8988T (cell line): ENCODE data around the gene HOXB4.

Experiments used
- DNase-seq: peaks from one replicate; pipeline ENCODE4 v3.0.0; 2011

HOXB4 gene

DNA sequence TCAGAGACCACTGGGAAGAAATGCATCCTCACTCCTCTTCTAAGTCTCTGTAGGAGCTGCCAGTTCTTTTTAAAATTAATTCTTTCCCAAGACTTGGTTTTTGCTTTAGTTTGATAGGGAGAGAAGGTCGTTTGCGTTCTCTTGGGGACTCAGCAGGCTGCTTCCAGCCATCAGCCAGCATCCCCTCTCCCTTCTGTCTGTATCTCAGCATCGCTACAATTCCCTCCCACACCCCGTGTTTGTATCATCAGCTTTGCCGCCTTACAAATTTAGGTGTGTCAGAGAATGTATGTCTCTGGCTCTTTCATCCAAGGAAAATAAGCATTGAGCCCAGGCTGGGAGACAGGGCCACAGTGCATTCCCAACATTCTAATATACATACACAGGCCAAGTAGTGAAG, 21.2 kb upstream of the HOXB4 start:
- no peak for DNase-seq

DNA sequence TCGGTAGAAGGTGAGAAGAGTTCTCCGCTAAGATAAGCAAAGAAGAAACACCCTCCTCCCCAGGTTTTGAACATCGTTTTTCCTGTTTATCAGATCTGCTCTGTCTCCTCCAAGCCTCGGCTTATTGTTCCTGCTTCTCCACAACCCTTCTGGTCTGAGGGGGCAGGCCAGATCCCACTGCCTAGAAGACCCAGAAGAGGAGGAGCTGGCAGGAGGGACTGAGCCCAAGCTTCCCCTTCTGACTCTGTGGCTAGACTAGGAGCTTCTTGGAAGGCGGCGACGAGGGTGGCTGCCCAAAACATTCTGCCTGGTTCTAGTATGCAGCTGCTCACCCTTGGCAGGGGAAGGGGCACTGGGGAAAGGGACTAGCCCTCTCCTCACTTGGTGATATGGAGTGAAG, 20.6 kb upstream of the HOXB4 start:
- DNase-seq: no peak

DNA sequence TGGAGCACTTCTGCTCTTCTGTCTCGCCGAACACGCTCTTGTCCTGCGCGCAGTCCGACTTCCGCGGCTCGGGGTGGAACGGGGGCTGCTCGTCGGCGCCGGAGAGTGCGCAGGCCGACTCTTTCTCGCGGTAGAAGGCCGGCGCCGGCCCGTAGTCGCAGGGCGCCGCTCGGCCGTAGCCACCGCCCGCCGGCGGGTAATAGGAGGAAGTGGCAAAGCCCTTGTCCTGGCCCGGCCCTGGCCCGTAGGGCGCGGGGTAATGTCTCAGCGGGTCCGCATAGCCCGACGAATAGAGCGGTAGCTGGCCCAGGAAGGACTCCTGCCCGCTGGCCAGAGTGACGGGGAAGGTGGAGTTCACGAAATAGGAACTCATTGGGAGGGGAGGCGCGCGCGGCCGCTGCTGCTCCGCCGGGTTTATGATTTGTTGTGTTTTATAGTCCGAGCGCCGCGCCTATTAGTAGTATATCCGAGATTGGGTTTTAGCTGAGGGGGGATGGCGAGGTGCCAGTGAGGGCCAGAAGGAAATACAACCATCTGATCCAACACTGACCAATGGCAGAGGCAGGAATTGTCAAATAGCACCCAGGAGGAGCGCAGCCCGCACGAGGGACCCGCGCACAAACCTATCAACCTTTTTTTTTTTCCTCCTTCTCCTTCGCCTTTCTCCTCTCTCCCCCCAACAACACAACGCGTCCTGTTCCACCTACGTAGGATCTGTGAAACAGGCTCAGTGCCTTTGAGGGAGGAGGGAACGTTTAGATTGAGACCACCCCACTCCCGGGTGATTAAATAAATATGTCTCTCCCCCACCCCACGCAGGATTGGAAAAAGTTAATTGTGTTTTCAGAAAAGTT, 19.9 kb upstream of the HOXB4 start:
- DNase-seq: peak; percentile 88

DNA sequence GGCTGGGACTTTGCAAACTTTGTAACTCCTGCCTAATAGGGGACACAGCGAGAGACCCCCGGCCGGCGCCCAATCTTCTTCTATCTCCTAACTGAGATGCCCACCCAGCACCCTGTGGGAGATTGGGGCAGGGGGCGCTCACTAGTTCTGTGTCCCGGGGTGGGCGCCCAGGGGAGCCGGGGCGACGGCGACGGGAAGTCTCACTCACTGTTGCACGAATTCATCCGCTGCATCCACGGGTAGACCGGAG, 19.3 kb upstream of the HOXB4 start:
- DNase-seq: no peak

DNA sequence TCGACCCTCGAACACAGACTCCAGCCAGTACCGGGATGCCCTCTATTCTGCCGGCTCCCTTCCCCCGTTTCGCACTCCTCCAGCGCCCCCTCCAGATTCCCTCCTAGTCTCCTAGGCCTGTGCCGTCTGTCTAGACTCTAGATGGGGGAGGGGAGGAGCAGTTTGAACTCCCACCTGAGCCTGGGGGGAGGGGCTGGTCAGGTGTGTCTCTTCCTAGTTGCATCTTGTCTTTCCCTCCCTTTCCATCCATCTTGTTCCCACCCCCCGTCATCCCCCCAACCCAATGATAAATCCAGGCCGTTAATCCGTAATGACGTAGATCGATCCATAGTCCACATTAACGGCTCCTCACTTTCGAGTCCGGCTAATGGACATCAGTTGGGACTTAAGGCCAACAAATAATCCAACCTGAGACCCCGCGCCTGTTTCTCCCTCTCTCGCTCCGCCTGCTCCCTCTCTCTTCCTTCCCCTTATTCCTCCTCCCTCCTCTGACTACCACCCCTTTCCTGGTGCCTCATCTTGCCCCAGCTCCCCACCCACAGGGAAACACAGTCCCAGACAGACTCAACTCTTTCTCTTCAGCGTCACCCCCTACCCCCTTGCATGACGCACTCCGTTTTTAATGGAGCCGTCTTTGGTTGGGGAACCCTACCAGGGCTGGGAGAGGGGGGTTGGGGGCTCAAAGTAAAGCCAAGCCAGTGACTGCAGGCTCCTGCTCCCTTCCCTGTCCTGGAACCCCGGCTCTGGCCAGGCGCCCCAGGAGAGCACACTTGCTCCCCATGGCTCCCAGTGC, 18.8 kb upstream of the HOXB4 start:
- DNase-seq: no peak

DNA sequence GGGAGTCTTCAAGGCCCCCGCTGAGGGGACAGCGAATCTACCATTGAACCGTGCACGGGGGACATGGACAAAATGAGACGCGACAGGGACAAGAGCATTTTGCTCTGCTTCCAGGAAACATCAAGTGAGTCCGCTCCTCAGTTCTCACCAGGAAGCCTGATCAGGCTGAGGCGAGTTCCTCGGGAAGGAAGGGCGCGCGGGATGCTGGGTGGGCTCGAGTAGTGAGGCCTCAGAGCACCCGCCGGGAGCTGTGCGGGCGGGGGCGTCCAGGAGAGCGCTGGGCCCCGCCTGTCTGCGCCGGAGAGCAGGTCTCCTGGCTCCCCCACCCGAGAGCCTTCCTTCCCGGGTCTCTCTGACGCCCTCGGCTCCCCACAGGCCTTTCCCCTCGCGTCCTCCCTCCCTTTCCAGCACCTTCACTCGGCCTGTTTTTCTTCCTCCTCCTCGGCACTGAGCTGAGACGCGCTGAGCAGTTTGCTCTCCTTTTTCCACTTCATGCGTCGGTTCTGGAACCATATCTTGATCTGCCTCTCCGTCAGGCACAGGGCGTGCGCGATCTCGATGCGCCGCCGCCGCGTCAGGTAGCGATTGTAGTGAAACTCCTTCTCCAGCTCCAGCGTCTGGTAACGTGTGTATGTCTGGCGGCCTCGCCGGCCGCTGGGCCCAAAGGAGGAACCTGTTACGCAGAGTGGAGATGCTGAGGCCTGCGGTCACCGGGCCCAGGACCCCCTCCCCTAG, 18.0 kb upstream of the HOXB4 start:
- DNase-seq: no peak

DNA sequence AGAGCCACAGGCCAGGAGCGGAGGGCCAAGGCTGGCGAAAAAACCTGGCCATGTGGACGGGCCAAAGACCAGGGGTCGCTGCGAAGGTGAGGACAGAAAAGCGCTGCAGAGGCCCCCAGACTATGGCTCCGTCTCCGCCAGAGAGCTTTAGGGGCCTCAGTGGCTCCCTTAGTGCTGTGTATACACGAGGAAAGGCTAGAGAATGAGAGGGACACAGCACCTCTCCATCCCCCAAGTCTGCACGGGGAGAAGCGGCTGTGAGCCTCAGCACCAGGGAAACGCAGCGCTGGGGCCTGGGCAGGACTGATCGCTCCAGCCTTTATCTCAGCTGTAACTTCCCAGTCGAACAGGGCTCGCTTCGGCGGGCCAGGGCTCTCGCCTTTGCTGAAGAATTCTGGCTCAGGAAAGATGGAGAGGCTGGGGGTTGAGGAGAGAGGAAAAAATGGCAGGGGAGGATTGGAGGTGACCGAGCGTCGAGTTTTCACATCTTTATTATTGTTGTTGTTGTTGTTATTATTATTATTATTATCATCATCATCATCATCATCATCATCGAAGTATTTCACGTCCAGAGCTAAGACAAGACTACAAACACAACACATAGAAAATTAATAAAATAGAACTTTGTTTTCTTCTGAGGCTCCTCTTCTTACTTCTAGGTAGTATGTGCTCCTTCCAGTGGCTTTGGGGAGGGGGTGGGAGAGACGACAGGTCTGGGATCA, 17.3 kb upstream of the HOXB4 start:
- no peak for DNase-seq

DNA sequence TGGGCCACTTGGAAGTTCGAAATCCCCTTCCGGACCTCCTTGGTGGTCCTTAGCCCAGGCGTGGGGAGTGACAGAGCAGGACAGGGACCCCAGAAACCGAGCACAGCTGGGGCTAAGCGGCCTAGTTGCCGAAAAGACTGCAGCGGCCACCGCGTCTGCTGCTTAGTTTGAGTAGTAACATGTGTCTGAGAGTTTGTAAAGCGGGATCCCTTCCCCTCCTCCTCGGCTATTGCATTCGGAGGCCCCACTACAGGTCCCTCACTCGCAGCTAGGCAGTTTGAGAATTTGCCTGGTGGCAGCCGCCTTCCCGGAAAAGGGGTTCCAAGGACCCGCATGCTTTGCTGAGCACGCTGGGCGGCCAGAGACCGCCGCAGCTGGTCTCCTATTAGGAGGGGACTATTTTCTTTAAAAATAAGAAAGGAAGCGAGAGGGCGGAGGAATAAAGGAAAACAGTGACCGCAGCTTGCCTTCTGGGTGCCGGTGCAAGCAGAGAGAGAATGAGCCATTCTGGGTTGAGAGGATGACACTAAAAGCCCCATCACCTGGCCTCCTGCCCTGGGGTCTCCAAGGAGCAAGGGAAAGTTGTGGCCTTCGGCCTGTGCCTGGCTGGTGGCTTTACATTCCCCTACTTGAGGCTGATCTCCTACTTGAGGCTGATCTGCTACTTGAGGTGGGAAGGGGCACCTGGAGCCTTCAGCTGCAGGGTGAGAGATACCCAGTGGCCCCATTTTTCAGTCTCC, 16.6 kb upstream of the HOXB4 start:
- DNase-seq: no peak

DNA sequence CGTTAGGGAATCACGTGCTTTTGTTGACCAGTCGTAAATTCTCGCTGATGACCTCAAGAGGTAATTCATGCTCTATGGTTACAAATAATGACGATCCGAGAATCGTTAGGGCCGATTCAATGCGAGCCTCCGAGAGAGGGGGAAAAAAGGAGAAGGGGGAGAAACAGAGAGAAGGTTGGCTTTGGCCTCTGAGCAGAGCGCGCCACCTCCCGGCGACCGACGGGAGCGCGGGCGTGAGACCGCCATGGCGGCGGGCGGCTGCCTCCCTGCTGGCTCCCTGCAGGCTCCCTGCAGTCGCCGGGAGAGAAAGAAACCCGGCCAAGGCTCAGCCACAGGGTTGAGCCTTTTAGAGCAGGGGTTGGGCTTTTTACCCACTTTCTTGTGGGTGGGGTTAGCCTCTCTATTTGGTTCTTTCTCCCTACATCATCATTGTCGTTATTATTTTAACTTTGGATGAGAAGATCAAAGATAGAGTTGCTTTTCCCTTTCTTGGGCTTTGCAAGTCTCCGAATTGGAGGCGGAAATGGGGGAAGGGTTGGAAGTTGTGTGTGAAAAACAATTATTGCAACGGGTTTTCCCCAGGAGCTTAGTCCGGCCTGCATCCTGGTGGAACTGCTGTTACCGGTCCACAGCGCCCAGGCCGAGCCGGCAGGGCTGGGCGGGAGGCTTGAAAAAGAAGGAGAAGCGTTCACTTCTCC, 15.8 kb upstream of the HOXB4 start:
- DNase-seq: peak; percentile 100

DNA sequence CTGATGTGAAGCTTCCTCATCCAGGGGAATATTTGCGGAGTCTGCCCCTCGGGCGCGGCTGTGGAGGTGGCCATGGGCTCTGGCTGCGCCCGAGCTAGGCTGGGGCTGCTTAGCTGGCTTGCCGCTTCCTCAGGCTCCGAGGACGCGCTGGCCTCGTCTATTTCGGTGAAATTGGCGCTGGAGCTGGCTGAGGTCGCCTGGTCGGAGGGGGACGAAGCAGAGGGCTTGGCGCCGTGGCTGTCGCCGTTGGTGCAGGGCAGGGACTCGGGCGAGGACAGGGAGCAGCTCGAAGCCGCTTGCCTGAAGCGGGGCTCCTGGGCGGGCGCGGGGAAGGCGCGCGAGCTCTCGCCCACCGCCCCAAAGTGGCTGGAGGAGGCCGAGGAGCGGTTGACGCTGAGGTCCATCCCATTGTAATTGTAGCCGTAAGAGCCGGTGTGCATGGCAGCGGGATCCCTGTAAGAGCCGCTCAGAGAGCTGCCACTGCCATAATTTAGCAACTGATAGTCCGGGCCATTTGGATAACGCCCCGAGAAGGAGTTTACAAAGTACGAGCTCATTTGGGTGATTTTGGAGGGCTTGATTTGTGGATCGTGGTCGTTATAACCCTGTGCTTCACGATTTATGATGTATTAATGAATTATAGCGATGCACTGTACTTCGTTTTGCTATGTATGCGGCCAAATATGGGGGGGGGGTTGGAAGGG, 15.1 kb upstream of the HOXB4 start, which contains the start of gene HOXB5:
Gene HOXB5, minus strand, starts transcription at position 654 of the 704 bp plus-strand sequence. Its CDS starts 97 bp downstream, at position 557.
- DNase-seq: no peak

DNA sequence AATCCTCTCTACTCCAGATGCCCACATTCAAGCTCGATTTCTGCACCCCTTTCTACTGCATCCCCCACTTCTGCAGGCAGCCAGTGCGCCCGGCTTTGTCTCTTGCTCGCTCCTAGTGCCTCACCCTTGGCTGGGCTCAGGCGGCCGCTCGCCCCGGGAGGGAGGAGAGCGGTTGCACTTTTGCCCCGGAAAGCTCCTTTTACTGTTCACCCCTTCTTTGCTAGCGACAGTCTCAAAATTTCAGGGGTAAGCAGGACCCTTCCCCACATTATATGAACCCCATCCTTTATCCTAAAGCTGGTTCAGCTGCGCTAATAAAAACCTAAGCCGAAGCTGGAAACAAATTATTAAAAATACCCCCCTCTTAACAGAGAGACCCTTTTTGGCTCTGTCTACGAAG, 14.4 kb upstream of the HOXB4 start:
- no peak for DNase-seq

DNA sequence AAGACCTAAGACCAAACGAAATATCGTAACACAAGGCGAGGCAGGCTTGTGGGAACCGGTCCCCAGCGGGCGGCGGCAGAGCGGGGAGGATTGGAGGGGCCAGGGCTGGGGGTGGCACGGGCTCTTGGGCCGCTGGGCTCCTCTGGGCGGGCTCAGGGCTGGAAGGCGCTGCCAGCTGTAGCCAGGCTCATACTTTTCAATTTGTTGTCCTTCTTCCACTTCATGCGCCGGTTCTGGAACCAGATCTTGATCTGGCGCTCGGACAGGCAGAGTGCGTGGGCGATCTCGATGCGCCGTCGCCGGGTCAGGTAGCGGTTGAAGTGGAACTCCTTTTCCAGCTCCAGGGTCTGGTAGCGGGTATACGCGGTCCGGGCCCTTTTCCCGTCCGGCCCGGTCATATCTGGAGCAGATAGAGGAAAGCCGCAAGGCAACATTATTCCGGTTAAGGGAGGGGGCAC, 13.9 kb upstream of the HOXB4 start:
- no peak for DNase-seq

DNA sequence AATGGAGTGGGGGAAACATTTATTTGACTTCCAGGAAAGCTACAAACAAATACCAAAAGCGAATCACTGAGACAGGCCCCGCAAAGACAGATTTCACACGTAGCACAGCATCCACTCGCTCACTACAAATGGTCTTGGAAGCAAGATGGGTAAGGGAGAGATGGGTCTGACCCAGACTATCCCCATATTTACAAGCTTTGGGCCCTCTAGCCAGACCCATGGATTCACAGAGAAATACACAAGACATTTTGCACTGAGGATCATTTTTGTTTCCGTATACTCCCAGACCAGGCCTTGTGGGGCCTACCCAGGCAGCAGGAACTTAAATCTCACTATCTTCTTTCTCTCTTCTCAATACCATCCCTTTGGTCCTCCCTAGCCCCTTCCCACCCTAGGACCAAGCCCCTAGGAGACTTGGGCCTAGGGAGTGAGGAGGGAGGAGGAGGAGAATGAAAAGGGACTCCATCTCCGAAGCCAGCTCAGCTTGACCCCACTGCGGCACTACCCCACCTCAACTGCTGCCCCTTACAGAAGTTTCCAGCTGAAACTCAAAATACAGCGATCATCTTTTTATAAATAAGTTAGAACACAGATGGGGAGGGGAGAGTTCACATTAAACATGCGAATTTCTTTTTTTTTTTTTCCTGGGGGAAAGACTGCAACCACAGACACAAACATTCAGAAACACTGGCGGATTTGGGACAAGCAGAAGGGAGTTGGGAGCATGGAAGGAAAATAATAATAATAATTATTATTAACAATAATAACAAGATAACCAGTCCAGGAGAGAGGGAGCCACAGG, 13.3 kb upstream of the HOXB4 start:
- DNase-seq: no peak

DNA sequence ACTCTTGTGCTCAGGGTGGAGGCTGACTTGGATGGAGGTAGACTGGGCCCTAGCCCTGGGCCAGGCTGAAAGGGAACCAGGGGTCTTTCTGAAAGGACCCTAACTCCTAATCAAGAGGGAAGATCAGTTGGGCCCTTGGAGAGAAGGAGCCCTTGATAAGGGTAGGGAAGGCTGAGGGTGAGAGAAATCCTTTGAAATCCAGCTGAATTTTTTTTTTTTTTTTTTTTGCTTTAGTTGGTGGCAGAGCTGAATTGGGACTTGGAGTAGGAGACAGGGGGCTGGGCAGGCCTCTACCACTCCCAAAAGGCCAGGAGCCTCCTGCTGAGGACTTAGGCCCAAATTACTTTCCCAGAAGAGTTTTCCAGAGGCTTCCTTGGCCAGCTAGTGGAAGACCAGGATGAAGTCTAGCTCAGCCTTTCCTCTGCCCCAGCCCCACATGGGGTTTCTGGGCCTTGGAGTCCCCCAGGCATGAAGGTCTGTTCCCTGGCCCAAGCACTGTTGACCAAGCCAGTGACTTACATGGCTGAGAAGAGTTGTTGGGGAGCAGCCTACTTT, 12.5 kb upstream of the HOXB4 start:
- DNase-seq: no peak

DNA sequence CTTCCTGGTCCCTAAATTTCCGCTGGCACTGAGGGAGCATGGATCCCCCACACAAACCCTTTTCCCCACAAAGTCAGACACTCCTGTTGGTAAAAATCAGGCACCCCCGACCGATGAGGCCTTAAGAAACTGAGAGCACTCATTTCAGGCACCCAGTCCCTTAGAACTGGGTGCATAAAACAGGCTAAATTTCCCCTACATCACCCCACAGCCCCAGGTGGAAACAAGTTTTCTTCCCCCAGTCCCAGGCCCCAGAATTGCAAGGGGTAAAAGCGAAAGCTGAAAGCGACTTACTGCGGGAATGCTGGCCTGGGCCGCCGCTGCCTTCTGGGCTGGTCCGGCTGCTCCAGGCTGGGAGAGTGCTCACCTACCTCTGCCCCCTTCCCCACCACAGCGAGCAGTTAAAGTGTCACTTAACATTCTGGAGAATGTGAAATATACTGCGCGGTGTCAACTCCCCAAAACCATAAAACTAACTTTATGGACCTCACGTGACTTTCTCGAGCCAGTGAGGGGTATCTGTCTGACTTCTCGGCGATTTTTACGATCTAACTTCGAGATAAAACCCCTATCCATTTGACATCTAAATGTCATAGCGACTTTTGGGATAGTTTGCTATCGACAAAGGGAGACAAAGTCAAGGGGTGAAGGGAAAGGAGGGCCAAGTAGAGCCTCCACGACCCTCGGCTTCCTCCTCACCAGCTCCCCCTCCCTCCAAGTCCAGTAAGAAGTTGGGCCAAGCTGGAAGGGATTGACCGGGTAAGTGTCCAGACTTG, 11.9 kb upstream of the HOXB4 start, which contains the start of gene HOXB3:
Gene HOXB3, minus strand, starts transcription at position 411 of the 776 bp plus-strand sequence. CDS start 37,767 bp downstream, outside the sequence.
- no peak for DNase-seq

DNA sequence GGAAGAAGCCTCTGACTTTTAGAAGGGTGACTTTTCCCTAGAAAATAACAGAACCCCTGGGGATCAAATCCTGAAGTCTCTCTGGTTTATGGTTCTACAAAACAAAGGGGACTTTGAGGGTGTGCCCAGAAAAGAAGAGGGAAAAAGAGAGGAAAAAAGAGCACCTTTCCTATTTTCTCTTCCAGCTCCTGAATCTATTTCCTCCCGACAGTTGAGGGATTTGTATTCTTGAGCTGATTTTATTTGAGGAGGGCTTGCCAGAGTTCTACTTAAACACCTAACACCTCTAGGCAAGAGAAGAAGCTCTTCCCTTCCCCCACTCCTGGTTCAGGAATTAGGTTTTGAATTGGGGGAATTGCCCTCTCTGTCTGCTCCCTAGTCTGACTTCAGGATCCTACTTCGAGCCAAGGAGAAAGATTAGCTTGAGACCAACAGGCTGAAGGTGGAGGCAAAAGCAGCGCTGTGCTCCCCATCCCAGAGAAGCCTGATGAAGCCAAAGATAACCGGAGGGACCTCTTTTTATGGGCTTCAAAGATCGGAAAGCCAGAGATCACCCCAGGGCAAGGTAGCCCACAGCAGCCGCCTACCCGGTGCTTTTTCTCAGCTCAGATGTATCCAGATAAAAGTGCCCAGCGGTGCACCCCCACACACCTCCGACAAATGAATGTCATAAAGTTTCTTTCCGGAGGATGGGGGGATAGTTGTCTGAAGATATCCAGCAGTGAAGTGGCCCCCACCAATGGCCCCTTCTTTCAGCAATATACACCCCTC, 11.1 kb upstream of the HOXB4 start:
- DNase-seq: no peak

DNA sequence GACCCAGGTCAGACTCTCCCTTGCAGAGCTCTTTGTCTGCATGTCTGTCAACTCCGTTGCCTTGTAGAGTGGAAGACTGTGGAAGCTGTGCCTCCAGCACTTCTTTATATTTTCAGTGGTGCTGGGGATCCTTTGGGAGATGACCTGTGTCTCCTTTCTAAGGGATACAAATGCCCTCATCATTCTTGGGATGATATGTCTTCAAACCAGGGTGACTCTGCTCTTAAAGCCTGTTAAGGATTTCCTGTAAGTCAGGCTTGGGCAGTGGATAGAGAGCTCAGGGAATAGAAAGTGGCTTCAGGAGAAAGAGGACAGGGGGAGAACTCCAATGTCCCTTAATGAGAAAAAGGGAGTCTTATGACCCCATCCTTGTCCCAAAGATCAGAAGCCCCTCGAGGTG, 10.4 kb upstream of the HOXB4 start:
- DNase-seq: no peak

DNA sequence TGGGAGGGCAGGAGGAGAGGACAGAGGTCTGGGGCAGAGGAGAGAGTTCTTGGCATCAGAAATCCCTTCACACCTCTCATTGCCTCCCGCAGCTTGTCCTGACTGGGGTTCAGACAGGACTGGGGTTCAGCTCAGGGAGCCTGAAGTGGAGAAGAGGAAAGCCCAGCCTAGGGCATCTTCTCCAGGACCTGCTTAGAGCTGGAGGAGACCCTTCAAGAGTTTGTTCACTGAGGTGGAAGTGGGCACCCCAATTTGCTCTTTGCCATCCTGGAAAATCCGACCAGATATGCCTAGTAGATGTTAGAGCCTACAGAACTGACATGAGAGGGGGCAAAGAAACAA, 9.9 kb upstream of the HOXB4 start:
- DNase-seq: no peak
